HG02884 (cell line): ENCODE data around the gene SLC23A2.
"Not testable (repeated sequence)": the region's sequence is repeated elsewhere in the genome, so short reads cannot be mapped to it uniquely, and the experiment has no call there.

Experiments
- ATAC-seq: cut with Tn5 transposase; IDR thresholded peaks from one replicate; pipeline ENCODE4 v1.9.1; 2021; ENCODE audit warnings: mild to moderate bottlenecking, moderate library complexity; ENCODE audit not compliant: unreplicated experiment

SLC23A2 gene

GRCh38 chr20:4881006-4881730 lies 120.1 kb downstream of the SLC23A2 start:
- ATAC-seq, result no peak

- no peak for ATAC-seq
These were observed 121.3 kb downstream of the SLC23A2 start for GRCh38 chr20:4880051-4880450.

GRCh38 chr20:4878099-4878498 lies 123.2 kb downstream of the SLC23A2 start:
- not testable (repeated sequence) for ATAC-seq

GRCh38 chr20:4876731-4877130 lies 124.6 kb downstream of the SLC23A2 start:
- no peak for ATAC-seq

- no peak for ATAC-seq
These were observed 125.0 kb downstream of the SLC23A2 start for GRCh38 chr20:4876301-4876700.

GRCh38 chr20:4875578-4876067 lies 125.7 kb downstream of the SLC23A2 start:
- ATAC-seq, result no peak

GRCh38 chr20:4873396-4873795 lies 127.9 kb downstream of the SLC23A2 start:
- no peak for ATAC-seq

GRCh38 chr20:4871486-4871885 lies 129.8 kb downstream of the SLC23A2 start:
- no peak for ATAC-seq

- no peak for ATAC-seq
These were observed 130.4 kb downstream of the SLC23A2 start for GRCh38 chr20:4870906-4871305.

GRCh38 chr20:4869290-4870193 lies 131.8 kb downstream of the SLC23A2 start:
- ATAC-seq, result no peak

- ATAC-seq, result no peak
These were observed 134.3 kb downstream of the SLC23A2 start for GRCh38 chr20:4867051-4867450.

GRCh38 chr20:4866429-4866828 lies 134.9 kb downstream of the SLC23A2 start:
- no peak for ATAC-seq

- no peak for ATAC-seq
These were observed 137.0 kb downstream of the SLC23A2 start for GRCh38 chr20:4864311-4864752.

GRCh38 chr20:4862661-4863060 lies 138.6 kb downstream of the SLC23A2 start:
- no peak for ATAC-seq

- no peak for ATAC-seq
These were observed 139.3 kb downstream of the SLC23A2 start for GRCh38 chr20:4861961-4862360.

- ATAC-seq, result no peak
These were observed 143.3 kb downstream of the SLC23A2 start for GRCh38 chr20:4858000-4858399.

GRCh38 chr20:4856022-4856755 lies 145.1 kb downstream of the SLC23A2 start:
- no peak for ATAC-seq

GRCh38 chr20:4855555-4855954 lies 145.8 kb downstream of the SLC23A2 start:
- ATAC-seq, result no peak

GRCh38 chr20:4855097-4855496 lies 146.2 kb downstream of the SLC23A2 start:
- no peak for ATAC-seq

- no peak for ATAC-seq
These were observed 146.8 kb downstream of the SLC23A2 start for GRCh38 chr20:4854561-4854901.
